Stimulated activated CD8-positive, alpha-beta memory T cell treated with anti-CD3 and anti-CD28 coated beads, Interleukin-15, amount 100 ng/mL, for 24 hours (primary cell): ENCODE data around the gene ELF5.
A peak's percentile ranks its signal among the peaks of the same experiment; 100 is the strongest.

Experiments
- DNase-seq: peaks from one replicate; pipeline ENCODE4 v3.0.0-alpha.2; 2020; ENCODE audit warnings: low read depth

ELF5 gene

DNA sequence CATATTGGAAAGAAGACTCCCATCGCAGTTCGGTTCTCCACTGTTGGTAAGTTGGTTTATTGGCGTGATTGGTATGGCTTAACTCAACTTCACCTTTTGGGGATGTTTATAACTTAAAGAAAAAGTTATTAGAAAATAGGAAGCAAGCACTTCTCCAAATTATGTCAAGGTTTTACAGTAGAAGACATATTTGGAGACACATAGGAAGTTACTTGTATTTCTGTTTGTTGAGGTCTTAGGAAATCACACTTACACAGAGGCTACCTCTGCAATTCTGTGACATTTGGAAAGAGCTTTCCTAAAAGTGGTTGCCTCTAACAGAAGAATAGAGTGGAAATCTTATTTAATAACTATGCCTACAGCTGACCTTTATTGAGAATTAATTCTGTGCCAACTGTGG lies 62.5 kb downstream of the ELF5 start:
- no peak for DNase-seq

DNA sequence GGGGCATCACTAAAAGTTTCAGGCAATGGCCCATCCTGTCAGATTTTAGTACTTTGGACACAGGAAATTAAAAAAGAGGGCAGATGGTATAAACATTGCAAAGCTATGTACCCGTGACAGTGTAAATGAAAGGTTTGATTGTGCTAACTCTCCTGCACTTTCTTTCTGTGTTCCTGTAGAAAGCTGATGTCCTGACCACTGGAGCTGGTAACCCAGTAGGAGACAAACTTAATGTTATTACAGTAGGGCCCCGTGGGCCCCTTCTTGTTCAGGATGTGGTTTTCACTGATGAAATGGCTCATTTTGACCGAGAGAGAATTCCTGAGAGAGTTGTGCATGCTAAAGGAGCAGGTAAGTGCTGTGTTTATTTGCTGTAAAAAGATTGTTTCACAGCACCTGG lies 64.6 kb downstream of the ELF5 start:
- no peak for DNase-seq

DNA sequence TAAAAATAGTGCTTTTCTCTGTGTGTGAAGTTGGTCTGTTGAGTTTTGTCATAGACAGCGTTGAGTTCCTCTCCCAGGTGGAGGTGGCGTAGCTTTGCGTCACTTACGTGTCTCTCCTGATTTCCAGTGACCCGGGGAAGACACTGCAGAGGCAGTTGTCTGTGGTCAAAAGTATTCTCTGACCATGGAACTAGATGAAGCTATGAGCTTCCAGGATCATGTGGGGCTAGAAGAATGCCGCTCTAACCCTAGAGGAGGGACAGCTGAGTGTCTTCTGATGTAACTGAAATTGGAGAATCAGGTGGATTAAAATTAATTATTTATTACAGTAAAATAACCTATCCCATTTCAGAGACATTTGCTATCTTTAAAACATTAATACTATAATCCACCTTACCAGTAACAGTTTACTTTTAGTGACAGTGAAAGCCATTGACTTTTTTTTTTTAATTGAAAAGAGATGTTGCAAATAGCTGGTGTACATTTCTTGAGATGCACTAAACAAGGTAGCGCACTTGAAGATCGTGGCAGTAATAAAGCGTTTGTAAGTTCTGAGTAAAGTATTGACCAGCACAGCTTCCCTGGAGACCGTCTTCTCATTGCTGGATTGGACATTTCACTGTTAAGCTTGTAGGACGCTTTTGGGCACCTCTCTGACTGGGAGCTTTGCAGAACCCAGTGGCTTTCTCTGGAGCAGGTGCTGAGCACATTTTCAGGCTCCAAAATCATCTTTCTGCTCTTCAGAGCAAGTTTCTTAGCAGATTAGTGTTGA lies 65.2 kb downstream of the ELF5 start:
- DNase-seq = no peak

DNA sequence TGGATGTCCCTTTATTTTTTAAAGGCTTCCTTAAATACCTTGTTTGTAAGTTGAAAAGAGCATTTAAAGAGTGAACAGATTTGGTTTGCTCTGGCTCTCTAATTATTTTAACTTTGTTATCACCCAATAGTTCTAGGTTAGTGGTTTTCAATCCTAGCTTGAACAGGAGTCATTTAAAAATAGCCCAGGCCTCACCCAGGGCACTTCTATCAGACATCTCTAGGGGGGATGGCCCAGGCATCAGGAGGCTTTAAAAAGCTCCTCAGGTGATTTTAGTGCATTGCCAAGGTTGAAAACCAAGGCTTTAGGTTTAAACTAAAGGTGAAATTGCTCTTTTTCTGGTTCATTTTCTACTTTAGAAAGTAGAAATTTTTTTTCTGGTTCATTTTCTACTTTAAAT lies 66.5 kb downstream of the ELF5 start:
- no peak for DNase-seq

DNA sequence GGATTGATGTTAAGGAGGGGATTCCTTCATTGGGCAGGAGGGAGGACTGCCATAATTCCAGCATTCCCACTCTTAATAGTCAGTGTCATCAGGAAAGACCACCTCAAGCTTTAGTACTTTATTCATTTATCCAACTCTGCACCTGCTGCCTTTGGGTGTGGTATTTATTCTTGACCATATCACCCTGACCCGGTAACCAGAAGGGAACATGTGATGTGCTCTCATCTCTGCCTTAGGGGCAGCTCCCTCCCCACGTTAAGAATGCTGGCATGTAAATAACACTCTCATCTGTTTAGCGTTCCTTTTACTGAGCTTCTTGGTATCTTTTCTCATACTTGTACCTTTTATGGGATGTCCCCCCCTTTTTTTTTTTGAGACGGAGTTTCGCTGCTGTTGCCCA lies 67.2 kb downstream of the ELF5 start:
- no peak for DNase-seq

DNA sequence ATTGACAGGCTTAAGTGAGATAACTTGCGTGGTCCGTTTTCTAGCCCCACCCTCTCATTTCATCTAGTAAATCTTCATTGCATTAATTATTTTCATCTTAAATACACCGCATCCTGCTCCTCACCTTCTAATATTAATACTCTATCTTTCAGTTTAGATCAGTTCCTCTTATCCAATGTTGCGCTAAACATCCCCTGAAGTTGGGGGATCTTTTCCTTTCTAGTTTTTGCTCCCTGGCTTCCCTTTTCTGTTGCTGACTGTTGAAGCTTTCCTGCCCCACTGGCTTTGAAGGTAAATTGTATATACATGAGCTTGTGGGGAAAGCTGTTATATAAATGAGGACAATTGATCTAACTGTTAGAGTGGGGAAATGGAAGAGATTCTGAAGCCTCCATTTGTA lies 67.6 kb downstream of the ELF5 start:
- DNase-seq = no peak

DNA sequence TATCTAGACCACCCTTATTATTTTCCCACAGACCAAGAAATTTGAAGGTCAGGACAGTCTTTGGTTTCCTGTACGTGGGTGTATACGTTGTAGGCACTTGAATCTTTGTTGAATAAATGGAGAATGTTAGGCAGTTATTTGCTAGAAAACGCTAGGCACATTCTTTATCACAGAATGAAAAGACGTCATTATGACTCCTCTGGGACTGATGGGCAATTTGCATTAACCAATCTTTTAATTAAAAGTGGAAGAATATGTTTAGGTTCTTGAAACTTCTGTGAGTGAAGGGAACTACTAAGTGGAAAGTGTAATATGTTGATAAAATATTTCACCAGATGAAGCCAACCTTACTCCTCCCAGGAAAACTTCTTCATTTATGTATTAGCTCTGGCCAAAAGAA lies 69.2 kb downstream of the ELF5 start:
- DNase-seq = no peak

DNA sequence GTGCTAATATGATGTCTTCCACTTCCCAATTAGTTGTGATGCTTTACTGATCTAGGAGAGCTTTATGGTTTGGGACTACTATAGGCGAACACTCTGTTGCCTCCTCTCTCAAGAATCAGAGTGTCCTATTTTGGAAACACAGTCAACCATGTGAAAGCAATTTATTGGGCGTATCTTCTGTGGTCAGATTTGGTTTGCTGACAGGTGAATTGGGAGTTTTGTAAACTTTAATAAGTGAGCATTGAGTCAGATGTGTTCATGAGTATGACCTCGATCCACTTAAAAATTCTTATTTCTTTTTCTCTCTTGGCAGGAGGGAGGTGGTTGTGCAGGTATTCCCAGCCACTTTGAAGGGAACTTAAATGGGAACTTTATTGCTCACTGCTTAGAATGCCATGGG lies 70.5 kb downstream of the ELF5 start:
- DNase-seq = no peak

DNA sequence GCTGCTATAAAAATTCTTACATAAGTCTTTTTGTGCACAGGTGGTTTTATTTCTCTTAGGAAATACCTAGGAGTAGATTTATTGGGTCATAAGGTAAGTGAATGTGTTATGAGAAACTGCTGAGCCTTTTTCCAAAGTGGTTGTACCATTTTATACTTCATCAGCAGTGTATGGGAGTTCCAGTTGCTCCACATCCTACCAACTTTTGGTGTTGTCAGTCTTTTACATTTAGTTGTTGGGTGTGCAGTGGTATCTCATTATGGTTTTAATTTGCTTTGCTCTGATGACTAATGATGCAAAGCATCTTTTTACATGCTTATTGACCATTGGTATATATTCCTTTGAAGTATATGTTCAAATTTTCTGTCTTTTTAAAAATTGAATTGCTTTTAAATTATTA lies 71.8 kb downstream of the ELF5 start:
- no peak for DNase-seq

DNA sequence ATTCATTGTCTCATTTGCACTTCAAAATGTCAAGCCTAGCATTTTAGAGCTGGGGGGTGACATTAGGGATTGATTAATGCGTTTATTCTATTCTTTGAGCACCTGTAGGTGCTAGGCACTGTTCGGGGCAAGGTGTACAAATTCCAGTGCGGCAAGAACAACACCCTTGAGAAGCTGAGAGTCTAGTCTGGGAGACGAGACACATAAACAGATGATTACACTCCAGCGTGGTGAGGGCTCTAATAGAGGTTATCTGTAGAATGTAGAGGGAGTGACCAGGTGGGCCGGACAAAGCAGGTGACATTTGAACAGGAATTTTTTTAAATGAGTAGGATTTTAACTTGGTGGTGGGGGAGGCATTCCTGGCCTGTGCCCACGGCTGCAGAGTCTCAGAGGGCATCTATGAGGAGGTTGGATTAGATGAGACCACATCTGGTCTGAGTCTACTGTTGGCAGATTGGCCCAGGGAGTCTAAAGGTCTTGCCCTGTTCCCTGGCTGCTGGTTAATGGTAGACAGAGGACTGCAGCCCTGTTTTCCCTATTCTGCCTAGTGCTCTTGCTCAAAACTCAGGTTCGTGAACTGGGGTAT lies 73.9 kb downstream of the ELF5 start:
- no peak for DNase-seq

DNA sequence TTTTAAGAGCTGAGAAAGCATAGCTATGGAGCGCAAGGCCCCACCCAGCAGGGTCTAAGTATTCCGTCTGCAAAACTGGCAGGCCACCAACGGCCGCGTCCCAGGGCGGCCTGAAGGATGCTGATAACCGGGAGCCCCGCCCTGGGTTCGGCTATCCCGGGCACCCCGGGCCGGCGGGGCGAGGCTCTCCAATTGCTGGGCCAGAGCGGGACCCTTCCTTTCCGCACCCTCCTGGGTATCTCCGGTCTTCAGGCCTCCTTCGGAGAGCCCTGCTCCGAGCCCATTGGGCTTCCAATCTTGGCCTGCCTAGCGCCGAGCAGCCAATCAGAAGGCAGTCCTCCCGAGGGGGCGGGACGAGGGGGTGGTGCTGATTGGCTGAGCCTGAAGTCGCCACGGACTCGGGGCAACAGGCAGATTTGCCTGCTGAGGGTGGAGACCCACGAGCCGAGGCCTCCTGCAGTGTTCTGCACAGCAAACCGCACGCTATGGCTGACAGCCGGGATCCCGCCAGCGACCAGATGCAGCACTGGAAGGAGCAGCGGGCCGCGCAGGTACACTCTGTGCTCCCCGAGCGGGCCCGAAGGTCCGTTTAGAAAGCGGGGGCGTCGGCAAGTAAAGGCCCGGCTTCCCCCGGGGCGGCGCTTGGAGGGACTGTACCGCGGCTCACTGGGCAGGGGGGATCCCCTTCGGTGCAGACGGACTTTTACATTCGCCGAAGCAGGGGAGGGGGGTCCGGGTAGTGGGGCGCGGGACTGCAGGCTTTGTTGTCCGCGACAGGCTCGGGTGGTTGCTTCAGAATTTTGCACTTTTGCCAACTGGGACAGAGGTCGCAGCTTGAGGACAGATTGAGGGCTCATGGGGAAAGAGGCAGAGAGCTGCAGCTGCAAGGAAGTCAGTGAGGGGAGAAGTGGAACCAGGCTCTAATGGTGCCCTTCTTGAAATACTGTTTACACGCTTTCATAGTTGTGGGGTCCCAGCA lies 74.8 kb downstream of the ELF5 start, which contains the start of gene CAT:
Gene CAT, plus strand, starts transcription at position 406 of the 979 bp plus-strand sequence. Its CDS starts 80 bp downstream, at position 486.
- DNase-seq = peak; percentile 87

DNA sequence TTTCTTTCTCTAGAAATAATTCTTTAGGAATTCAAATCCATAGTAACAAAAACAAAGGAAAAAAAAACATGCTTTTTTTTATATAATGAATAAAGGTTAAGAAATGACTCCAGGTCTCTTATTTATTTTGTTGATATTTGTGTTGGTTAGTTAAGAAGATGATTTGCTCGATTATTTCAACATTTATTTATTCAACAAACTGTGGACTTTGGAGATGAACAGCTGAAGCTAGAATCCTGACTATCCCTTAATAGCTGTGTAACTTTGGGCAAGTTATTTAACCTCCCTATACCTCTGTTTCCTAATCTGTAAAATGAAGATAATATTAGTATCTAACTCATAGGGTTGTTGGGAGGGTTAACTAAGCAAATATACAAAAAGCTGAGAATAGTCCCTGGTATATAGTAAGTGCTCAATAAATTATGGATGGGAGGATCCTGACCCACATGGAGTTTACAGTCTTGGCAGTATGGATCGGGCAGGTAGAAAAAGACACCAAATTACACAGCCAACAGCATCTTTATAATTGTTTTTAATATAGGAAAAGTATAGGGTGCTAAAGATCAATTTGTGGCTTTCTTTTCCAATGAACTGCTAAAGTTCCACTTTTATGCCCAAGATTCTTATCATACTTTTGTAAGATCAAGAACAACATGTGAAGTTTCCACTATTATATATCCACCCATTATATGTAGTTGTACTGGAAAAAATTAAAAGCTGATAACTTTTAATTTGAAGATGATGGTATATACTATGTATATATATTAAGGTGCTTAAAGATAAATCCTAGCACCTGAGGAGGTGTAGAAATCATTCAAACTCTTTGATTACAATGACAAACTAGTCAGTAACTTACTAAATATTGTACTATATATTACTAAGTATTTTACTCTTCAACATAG lies 76.1 kb downstream of the ELF5 start:
- DNase-seq = no peak

DNA sequence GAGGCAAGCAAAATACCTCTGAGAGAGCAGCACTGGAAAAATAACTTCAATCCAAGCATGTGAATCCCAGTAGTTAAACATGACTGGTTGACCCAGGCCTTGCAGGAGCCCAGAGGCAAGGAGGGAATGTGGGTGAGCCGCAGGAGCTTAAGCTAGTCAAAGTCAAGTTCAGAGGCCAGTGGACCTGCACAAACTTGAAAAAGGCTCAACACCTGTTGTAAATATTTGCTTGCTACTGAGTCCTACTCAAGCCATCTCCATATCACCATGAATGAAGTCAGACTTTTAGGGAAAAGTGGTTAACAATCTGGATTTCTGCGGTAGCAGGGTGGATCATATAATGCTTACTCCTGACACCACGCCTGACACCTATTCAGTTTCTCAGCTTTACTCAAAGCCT lies 79.7 kb downstream of the ELF5 start:
- no peak for DNase-seq

DNA sequence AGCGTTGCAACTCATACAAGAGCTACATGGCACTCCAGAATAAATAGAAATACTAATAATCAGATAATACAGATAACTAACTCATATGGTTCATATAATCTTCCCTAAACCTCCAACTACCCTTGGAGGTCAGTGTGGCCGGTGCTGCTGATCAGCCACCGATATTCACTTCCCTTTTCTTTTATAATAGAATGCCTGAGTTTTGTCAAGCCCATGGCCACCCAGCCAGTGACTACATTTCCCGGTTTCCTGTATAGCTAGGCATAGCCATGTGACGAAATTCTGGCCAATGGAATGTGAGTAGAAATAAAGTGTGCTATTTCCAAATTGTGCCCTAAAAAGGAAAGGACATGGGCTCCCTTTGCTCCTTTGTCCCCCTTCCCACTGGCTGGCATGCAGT lies 80.8 kb downstream of the ELF5 start:
- DNase-seq = no peak

DNA sequence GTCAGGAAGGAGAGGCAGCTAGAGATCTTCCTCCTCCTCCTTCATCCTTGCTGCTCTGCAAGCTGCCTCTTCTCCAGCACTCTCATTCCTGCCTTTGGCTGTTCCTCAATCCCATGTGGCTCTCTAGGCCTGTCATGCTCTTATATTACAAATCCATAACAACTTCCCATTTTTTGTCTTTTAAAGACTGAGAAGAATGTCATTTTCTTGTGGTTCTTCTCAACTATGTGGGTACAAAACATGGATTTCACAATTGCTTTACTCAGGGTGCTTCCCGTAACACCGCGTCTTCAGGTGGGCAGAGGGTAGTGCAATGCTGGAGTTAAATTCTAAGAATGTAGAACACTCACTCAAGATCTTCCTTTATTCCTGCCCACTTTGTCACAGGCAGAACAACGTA lies 81.6 kb downstream of the ELF5 start:
- DNase-seq = no peak
